ENCODE results near the gene CAMK1D.

DNA sequence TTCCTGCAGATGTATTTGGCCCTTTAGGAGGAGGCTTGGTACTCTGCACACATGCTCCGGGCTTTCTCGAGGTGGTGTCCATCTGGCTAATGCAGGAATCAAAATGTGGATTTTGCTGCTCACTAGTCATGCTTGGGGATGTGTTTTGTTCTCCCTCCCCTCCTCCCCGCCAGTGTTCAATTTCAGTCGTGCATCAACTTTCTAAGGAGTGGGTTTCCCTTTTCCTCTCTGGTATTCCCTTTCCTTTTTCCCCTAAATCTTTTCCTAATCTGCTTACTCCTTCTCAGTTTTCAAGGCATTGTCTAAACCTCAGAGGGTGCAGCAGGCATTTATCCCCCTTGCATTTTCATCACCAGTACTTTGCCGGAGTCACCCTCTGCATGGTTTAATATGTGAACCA is 450.4 kb downstream of the CAMK1D start:
- TF ChIP-seq, protein P1, sequence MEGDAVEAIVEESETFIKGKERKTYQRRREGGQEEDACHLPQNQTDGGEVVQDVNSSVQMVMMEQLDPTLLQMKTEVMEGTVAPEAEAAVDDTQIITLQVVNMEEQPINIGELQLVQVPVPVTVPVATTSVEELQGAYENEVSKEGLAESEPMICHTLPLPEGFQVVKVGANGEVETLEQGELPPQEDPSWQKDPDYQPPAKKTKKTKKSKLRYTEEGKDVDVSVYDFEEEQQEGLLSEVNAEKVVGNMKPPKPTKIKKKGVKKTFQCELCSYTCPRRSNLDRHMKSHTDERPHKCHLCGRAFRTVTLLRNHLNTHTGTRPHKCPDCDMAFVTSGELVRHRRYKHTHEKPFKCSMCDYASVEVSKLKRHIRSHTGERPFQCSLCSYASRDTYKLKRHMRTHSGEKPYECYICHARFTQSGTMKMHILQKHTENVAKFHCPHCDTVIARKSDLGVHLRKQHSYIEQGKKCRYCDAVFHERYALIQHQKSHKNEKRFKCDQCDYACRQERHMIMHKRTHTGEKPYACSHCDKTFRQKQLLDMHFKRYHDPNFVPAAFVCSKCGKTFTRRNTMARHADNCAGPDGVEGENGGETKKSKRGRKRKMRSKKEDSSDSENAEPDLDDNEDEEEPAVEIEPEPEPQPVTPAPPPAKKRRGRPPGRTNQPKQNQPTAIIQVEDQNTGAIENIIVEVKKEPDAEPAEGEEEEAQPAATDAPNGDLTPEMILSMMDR (IDR thresholded peaks at IDR 0.05) = no peak
- TF ChIP-seq POLR2A (IDR thresholded peaks at IDR 0.05) (no peak), POLR2AphosphoS5 (IDR thresholded peaks at IDR 0.05; ENCODE audit: insufficient read depth in 1 of 2, low read depth in 1 of 2) (no peak)
